ENCODE results near the gene KLHDC10. TPM values are rescaled to one million over a fixed set of nuclear protein-coding genes. Genes with fewer than 3 reads are reported as not detected.
"Not testable (repeated sequence)": the region's sequence is repeated elsewhere in the genome, so short reads cannot be mapped to it uniquely, and the experiment has no call there.

The KLHDC10 gene
- total RNA-seq, 1 donor from 2014 or later: 33.1 TPM

- no peak for DNase-seq (ENCODE audit: low spot score)
Measured at GRCh38 chr7:130156140-130156539, 85.8 kb downstream of the KLHDC10 start.

- DNase-seq (ENCODE audit: low spot score): no peak
Measured at GRCh38 chr7:130157700-130158099, 87.4 kb downstream of the KLHDC10 start.

GRCh38 chr7:130160023-130160422 lies 89.7 kb downstream of the KLHDC10 start:
- DNase-seq (ENCODE audit: low spot score): no peak

GRCh38 chr7:130160455-130160854 lies 90.1 kb downstream of the KLHDC10 start:
- no peak for DNase-seq (ENCODE audit: low spot score)

- DNase-seq (ENCODE audit: low spot score): no peak
Measured at GRCh38 chr7:130162196-130162595, 91.9 kb downstream of the KLHDC10 start.

- no peak for DNase-seq (ENCODE audit: low spot score)
Measured at GRCh38 chr7:130174237-130174959, 104.1 kb downstream of the KLHDC10 start.

- DNase-seq (ENCODE audit: low spot score): no peak
Measured at GRCh38 chr7:130178251-130178650, 107.9 kb downstream of the KLHDC10 start.

- DNase-seq (ENCODE audit: low spot score): no peak
Measured at GRCh38 chr7:130179631-130180030, 109.3 kb downstream of the KLHDC10 start.

GRCh38 chr7:130180571-130181262 lies 110.4 kb downstream of the KLHDC10 start:
- no peak for DNase-seq (ENCODE audit: low spot score)

- no peak for DNase-seq (ENCODE audit: low spot score)
Measured at GRCh38 chr7:130181263-130181605, 110.9 kb downstream of the KLHDC10 start.

GRCh38 chr7:130182990-130183389 lies 112.7 kb downstream of the KLHDC10 start:
- no peak for DNase-seq (ENCODE audit: low spot score)

- not testable (repeated sequence) for DNase-seq (ENCODE audit: low spot score)
Measured at GRCh38 chr7:130184349-130184748, 114.0 kb downstream of the KLHDC10 start.

Other genes with a start within 250 kb of the KLHDC10 start
- 69.7 TPM for gene UBE2H, start 117.6 kb upstream of the KLHDC10 start, total RNA-seq
- 12.7 TPM for gene ZC3HC1, start 19.2 kb upstream of the KLHDC10 start, total RNA-seq
- gene TMEM209, start 134.9 kb downstream of the KLHDC10 start, total RNA-seq: 36.5 TPM
- not detected for gene SSMEM1, start 137.3 kb downstream of the KLHDC10 start, total RNA-seq
- not detected for gene CPA2, start 196.3 kb downstream of the KLHDC10 start, total RNA-seq
- not detected for gene CPA4, start 222.6 kb downstream of the KLHDC10 start, total RNA-seq

Measured in ureter (tissue), 1 donor.